SK-N-SH treated with all-trans-retinoic acid at 6 μM for 48 hours (cell line): ENCODE results near the gene PCLO.

Source experiments
- ATAC-seq: fragments of 200-7000 bp; cut with Tn5 transposase; 3 replicates; pipeline ENCODE4 v1.9.1; 2020; ENCODE audit warnings: mild to moderate bottlenecking, moderate library complexity
- ARNTL ChIP-seq: fragments of 450-650 bp; formaldehyde crosslinking; IDR thresholded peaks from 2 replicates; pipeline ENCODE4 v1.5.0; 2020; ENCODE audit warnings: low read depth, mild to moderate bottlenecking, moderate library complexity, borderline replicate concordance
- BACH2 ChIP-seq: fragments of 250-450 bp; sonication (Bioruptor Pico); IDR thresholded peaks from 2 replicates; pipeline ENCODE4 v1.9.0; 2021; ENCODE audit warnings: mild to moderate bottlenecking, borderline replicate concordance
- CREB5 ChIP-seq: fragments of 250-450 bp; sonication (Bioruptor Pico); IDR thresholded peaks from 2 replicates; pipeline ENCODE4 v1.5.1; 2020; ENCODE audit warnings: low read depth, mild to moderate bottlenecking, moderate library complexity
- CSDC2 ChIP-seq: fragments of 250-450 bp; sonication (Bioruptor Pico); IDR thresholded peaks from 2 replicates; pipeline ENCODE4 v1.5.0; 2020; ENCODE audit warnings: mild to moderate bottlenecking, moderate library complexity
- ESRRG ChIP-seq: fragments of 250-450 bp; sonication (Bioruptor Pico); IDR thresholded peaks from 2 replicates; pipeline ENCODE4 v1.6.1; 2021; ENCODE audit warnings: mild to moderate bottlenecking
- GLIS3 ChIP-seq: fragments of 250-450 bp; sonication (Bioruptor Pico); IDR thresholded peaks from 2 replicates; pipeline ENCODE4 v1.5.0; 2020; ENCODE audit warnings: mild to moderate bottlenecking, moderate library complexity
- OSR1 ChIP-seq: fragments of 250-450 bp; sonication (Bioruptor Pico); IDR thresholded peaks from 2 replicates; pipeline ENCODE4 v1.8.0; 2022; ENCODE audit warnings: moderate library complexity, mild to moderate bottlenecking, inconsistent platforms
- POU6F1 ChIP-seq: fragments of 250-450 bp; sonication (Bioruptor Pico); IDR thresholded peaks from 2 replicates; pipeline ENCODE4 v1.8.0; 2021; ENCODE audit warnings: low read depth, mild to moderate bottlenecking, moderate library complexity, borderline replicate concordance
- PPARA ChIP-seq: fragments of 250-450 bp; sonication (Bioruptor Pico); IDR thresholded peaks from 2 replicates; pipeline ENCODE4 v1.5.0; 2020; ENCODE audit warnings: mild to moderate bottlenecking, borderline replicate concordance
- RARB ChIP-seq: fragments of 250-450 bp; sonication (Bioruptor Pico); IDR thresholded peaks from 2 replicates; pipeline ENCODE4 v1.8.0; 2021; ENCODE audit warnings: mild to moderate bottlenecking, moderate library complexity
- SNAI2 ChIP-seq: fragments of 250-450 bp; sonication (Bioruptor Pico); IDR thresholded peaks from 2 replicates; pipeline ENCODE4 v1.5.0; 2020; ENCODE audit warnings: mild to moderate bottlenecking, moderate library complexity
- TCF4 ChIP-seq: fragments of 250-450 bp; sonication (Bioruptor Pico); IDR thresholded peaks from 2 replicates; pipeline ENCODE4 v1.8.0; 2021; ENCODE audit warnings: mild to moderate bottlenecking, moderate library complexity, borderline replicate concordance
- TOX ChIP-seq: fragments of 250-450 bp; sonication (Bioruptor Pico); IDR thresholded peaks from 2 replicates; pipeline ENCODE4 v1.8.0; 2021; ENCODE audit warnings: mild to moderate bottlenecking, moderate library complexity, borderline replicate concordance
- ZC3H10 ChIP-seq: fragments of 250-450 bp; sonication (Bioruptor Pico); IDR thresholded peaks from 2 replicates; pipeline ENCODE4 v1.5.1; 2021; ENCODE audit warnings: mild to moderate bottlenecking, moderate library complexity
- ZFP30 ChIP-seq: fragments of 450-650 bp; formaldehyde crosslinking; IDR thresholded peaks from 2 replicates; pipeline ENCODE4 v1.5.0; 2022; ENCODE audit warnings: mild to moderate bottlenecking, moderate library complexity
- ZNF565 ChIP-seq: fragments of 450-650 bp; formaldehyde crosslinking; conservative IDR thresholded peaks from 2 replicates; pipeline ENCODE4 v1.5.0; 2020; ENCODE audit warnings: low read depth, mild to moderate bottlenecking, moderate library complexity
- ZNF70 ChIP-seq: fragments of 450-650 bp; formaldehyde crosslinking; IDR thresholded peaks from 2 replicates; pipeline ENCODE4 v1.5.0; 2020; ENCODE audit warnings: mild to moderate bottlenecking, moderate library complexity
- TF ChIP-seq, protein P1 (sequence below): fragments of 250-450 bp; sonication (Bioruptor Pico); IDR thresholded peaks from 2 replicates; pipeline ENCODE4 v1.5.0; 2020; ENCODE audit warnings: mild to moderate bottlenecking, moderate library complexity
- TF ChIP-seq, protein P2 (sequence below): fragments of 250-450 bp; sonication (Bioruptor Pico); IDR thresholded peaks from 2 replicates; pipeline ENCODE4 v1.8.0; 2020; ENCODE audit warnings: mild to moderate bottlenecking, moderate library complexity, borderline replicate concordance
- TF ChIP-seq, protein P3 (sequence below): fragments of 250-450 bp; sonication (Bioruptor Pico); IDR thresholded peaks from 2 replicates; pipeline ENCODE4 v1.5.1; 2021; ENCODE audit warnings: mild to moderate bottlenecking, moderate library complexity

The PCLO gene

DNA sequence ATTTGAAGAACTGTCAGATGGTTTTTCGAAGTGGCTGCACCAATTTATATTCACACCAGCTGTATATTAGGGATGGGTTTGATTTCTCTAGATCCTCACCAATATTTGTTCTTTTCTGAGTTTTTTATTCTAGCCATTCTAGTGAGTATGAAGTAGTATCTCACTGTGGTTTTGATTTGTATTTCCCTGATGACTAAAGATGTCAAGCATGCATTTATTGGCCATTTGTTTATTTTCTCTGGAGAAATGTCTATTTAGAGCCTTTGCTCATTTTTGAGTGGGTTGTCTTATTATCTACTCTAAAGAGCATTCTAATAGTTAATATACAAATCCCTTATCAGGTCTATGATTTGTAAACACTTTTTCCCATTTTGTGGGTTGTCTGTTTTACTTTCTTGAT, 123.9 kb downstream of the PCLO start:
- TF ChIP-seq ARNTL (CRISPR knock-in tag) (no peak), ZNF565 (CRISPR knock-in tag) (no peak), SNAI2 (CRISPR knock-in tag) (no peak), BACH2 (CRISPR knock-in tag) (no peak), ZC3H10 (no peak), CREB5 (no peak), RARB (CRISPR knock-in tag) (no peak), ZNF70 (CRISPR knock-in tag) (no peak), PPARA (CRISPR knock-in tag) (no peak), CSDC2 (CRISPR knock-in tag) (no peak), TCF4 (CRISPR knock-in tag) (no peak), ESRRG (CRISPR knock-in tag) (no peak), OSR1 (CRISPR knock-in tag) (no peak)
- TF ChIP-seq, protein P1, sequence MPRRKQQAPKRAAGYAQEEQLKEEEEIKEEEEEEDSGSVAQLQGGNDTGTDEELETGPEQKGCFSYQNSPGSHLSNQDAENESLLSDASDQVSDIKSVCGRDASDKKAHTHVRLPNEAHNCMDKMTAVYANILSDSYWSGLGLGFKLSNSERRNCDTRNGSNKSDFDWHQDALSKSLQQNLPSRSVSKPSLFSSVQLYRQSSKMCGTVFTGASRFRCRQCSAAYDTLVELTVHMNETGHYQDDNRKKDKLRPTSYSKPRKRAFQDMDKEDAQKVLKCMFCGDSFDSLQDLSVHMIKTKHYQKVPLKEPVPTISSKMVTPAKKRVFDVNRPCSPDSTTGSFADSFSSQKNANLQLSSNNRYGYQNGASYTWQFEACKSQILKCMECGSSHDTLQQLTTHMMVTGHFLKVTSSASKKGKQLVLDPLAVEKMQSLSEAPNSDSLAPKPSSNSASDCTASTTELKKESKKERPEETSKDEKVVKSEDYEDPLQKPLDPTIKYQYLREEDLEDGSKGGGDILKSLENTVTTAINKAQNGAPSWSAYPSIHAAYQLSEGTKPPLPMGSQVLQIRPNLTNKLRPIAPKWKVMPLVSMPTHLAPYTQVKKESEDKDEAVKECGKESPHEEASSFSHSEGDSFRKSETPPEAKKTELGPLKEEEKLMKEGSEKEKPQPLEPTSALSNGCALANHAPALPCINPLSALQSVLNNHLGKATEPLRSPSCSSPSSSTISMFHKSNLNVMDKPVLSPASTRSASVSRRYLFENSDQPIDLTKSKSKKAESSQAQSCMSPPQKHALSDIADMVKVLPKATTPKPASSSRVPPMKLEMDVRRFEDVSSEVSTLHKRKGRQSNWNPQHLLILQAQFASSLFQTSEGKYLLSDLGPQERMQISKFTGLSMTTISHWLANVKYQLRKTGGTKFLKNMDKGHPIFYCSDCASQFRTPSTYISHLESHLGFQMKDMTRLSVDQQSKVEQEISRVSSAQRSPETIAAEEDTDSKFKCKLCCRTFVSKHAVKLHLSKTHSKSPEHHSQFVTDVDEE (CRISPR knock-in tag): no peak
- TF ChIP-seq, protein P2, sequence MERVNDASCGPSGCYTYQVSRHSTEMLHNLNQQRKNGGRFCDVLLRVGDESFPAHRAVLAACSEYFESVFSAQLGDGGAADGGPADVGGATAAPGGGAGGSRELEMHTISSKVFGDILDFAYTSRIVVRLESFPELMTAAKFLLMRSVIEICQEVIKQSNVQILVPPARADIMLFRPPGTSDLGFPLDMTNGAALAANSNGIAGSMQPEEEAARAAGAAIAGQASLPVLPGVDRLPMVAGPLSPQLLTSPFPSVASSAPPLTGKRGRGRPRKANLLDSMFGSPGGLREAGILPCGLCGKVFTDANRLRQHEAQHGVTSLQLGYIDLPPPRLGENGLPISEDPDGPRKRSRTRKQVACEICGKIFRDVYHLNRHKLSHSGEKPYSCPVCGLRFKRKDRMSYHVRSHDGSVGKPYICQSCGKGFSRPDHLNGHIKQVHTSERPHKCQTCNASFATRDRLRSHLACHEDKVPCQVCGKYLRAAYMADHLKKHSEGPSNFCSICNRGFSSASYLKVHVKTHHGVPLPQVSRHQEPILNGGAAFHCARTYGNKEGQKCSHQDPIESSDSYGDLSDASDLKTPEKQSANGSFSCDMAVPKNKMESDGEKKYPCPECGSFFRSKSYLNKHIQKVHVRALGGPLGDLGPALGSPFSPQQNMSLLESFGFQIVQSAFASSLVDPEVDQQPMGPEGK (CRISPR knock-in tag): no peak
- no peak for ATAC-seq

GRCh38 chr7:83036721-83037380, 125.8 kb downstream of the PCLO start:
- ATAC-seq: no peak
- TF ChIP-seq TCF4 (CRISPR knock-in tag): no peak
- no peak for TF ChIP-seq ARNTL (CRISPR knock-in tag)
- no peak for TF ChIP-seq ZFP30 (CRISPR knock-in tag)
- TF ChIP-seq, protein P3, sequence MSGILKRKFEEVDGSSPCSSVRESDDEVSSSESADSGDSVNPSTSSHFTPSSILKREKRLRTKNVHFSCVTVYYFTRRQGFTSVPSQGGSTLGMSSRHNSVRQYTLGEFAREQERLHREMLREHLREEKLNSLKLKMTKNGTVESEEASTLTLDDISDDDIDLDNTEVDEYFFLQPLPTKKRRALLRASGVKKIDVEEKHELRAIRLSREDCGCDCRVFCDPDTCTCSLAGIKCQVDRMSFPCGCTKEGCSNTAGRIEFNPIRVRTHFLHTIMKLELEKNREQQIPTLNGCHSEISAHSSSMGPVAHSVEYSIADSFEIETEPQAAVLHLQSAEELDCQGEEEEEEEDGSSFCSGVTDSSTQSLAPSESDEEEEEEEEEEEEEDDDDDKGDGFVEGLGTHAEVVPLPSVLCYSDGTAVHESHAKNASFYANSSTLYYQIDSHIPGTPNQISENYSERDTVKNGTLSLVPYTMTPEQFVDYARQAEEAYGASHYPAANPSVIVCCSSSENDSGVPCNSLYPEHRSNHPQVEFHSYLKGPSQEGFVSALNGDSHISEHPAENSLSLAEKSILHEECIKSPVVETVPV: no peak
- no peak for TF ChIP-seq BACH2 (CRISPR knock-in tag)
- TF ChIP-seq TOX (CRISPR knock-in tag): no peak
- no peak for TF ChIP-seq CSDC2 (CRISPR knock-in tag)
- TF ChIP-seq, protein P2 (CRISPR knock-in tag): no peak
- TF ChIP-seq POU6F1 (CRISPR knock-in tag): no peak
- TF ChIP-seq CREB5: no peak
- no peak for TF ChIP-seq GLIS3 (CRISPR knock-in tag)
